ENCODE data around the gene IFNA13.

- no peak for TF ChIP-seq EZH2phosphoT487 (IDR thresholded peaks at IDR 0.05; ENCODE audit: borderline replicate concordance, low read depth, low read length)
- TF ChIP-seq, protein P1, sequence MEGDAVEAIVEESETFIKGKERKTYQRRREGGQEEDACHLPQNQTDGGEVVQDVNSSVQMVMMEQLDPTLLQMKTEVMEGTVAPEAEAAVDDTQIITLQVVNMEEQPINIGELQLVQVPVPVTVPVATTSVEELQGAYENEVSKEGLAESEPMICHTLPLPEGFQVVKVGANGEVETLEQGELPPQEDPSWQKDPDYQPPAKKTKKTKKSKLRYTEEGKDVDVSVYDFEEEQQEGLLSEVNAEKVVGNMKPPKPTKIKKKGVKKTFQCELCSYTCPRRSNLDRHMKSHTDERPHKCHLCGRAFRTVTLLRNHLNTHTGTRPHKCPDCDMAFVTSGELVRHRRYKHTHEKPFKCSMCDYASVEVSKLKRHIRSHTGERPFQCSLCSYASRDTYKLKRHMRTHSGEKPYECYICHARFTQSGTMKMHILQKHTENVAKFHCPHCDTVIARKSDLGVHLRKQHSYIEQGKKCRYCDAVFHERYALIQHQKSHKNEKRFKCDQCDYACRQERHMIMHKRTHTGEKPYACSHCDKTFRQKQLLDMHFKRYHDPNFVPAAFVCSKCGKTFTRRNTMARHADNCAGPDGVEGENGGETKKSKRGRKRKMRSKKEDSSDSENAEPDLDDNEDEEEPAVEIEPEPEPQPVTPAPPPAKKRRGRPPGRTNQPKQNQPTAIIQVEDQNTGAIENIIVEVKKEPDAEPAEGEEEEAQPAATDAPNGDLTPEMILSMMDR (conservative IDR thresholded peaks at IDR 0.05; ENCODE audit: low read length): no peak
Observed at GRCh38 chr9:21408817-21409216, 41.0 kb upstream of the IFNA13 start, which contains the start of gene IFNA8.
